SJSA1 (cell line): ENCODE data around the gene SP140L. TPM values are rescaled to one million over a fixed set of nuclear protein-coding genes. Genes with fewer than 3 reads are reported as not detected.
"Not testable (repeated sequence)": the region's sequence is repeated elsewhere in the genome, so short reads cannot be mapped to it uniquely, and the experiment has no call there.

ENCODE experiments used
- DNase-seq, 2 experiments: peaks; one replicate each; pipeline ENCODE4 v3.0.0-alpha.2; 2015 to 2020; ENCODE audit warnings: low spot score in 2 of 2, low read depth in 1 of 2
- H3K27ac ChIP-seq: fragments of 250-450 bp; sonication (Bioruptor Pico); 2 replicates; pipeline ENCODE4 v1.5.1; 2020; ENCODE audit warnings: mild to moderate bottlenecking, moderate library complexity
- H3K27me3 ChIP-seq: fragments of 250-450 bp; sonication (Bioruptor Pico); replicated peaks from 2 replicates; pipeline ENCODE4 v1.5.1; 2020; ENCODE audit warnings: mild to moderate bottlenecking, moderate library complexity
- H3K36me3 ChIP-seq: fragments of 250-450 bp; sonication (Bioruptor Pico); 2 replicates; pipeline ENCODE4 v1.5.1; 2020; ENCODE audit warnings: mild to moderate bottlenecking
- H3K4me1 ChIP-seq: fragments of 250-450 bp; sonication (Bioruptor Pico); replicated peaks from 2 replicates; pipeline ENCODE4 v1.6.1; 2021; ENCODE audit warnings: mild to moderate bottlenecking
- H3K4me3 ChIP-seq: fragments of 250-450 bp; sonication (Bioruptor Pico); 2 replicates; pipeline ENCODE4 v1.5.1; 2020; ENCODE audit warnings: mild to moderate bottlenecking
- H3K9me3 ChIP-seq: fragments of 250-450 bp; sonication (Bioruptor Pico); replicated peaks from 2 replicates; pipeline ENCODE4 v1.5.1; 2020; ENCODE audit warnings: mild to moderate bottlenecking
- total RNA-seq: library from RNA; depleted of rRNA; stranded (reverse); fragments of >200 nt; shearing (Covaris generic); gene quantifications from 2 replicates; pipeline ENCODE4 v1.2.3, GENCODE V29; 2014

The SP140L gene
- total RNA-seq, 1 experiment from 2014 or later: 14.3 TPM

DNA sequence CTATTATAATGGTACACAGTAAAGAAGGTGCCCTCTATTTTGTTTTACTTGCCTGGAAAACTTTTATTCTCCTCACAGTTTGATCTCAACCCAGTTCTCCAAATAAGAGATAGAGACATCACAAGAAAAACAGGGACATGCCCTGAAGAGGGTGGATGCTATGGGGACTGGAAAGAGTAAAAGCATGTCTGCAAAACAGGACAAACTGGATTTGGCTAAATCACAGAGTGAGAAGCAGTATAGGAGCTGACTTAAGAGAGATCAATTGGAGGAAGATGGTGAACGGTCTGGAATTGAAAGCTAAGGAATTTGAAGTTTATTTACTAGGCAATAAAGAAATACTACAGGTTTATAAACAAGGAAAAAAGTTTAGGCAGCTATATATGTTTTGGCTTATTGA is 33.0 kb downstream of the SP140L start:
- H3K27ac ChIP-seq: no peak overlapping the region
- no peaks in the 10 kb centered on the region for H3K4me1 ChIP-seq
- DNase-seq: no peak
- H3K4me3 ChIP-seq: no peak overlapping the region
- no peaks in the 10 kb centered on the region for H3K9me3 ChIP-seq
- H3K36me3 ChIP-seq: peaks cover 20% of the 10 kb centered on the region
- no peaks in the 10 kb centered on the region for H3K27me3 ChIP-seq

DNA sequence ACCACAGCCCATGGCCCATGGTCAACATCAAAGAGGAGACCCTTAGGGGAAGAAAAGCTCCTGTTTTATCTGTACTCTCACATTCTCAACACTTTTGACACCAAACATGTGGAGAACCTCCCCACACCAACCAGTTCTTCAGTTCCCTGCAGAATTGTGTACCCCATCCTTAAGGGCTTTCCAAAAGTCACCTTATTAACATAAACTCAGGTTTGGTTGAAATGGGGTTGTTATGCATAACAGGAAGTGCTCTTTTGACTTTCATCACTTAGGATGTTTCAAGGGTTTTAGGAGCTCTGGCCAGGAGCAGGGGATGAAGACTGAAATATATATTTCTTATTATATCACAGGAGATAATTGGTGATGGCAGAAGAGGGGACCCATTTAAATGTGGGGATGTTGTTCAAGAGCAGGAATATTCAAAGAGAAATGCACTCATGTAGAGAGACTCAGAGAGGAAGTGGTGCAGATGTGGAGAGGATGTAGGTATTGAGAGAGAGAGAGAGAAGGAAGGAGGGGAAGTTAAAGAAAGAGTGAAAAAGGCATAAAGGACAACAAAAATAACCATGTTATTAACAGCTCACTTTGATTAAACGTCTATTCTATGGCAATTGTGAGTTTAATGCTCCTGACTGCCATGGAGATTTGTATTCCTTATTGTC is 35.2 kb downstream of the SP140L start:
- DNase-seq: no peak

DNA sequence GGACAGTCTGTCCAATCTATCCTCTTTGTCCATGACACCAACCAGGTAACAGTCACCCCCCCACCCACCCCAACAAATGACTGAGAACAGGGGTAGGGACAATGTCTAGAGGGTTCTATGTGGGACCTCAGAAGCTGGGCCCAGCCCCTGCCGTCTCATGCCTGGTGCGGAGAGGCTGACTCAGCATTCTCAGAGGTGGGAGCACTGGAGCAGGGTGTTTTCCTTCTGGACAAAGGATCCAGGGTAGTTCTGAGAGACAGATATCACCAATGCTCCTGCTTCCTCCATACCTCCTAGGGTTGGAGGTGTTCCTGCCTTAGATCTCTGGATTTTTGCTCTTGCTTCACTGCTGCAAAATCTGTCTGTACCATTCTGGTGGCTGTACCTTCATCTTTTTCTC is 55.1 kb downstream of the SP140L start:
- peaks cover 18% of the 10 kb centered on the region for H3K36me3 ChIP-seq
- no peaks in the 10 kb centered on the region for H3K9me3 ChIP-seq
- no peak overlapping the region for H3K4me3 ChIP-seq
- no peak for DNase-seq
- H3K4me1 ChIP-seq: no peaks in the 10 kb centered on the region
- no peak overlapping the region for H3K27ac ChIP-seq
- H3K27me3 ChIP-seq: no peaks in the 10 kb centered on the region

More for the DNA sequence above, 35.2 kb downstream of the SP140L start:
- Histone ChIP-seq H3K4me3 (no peak overlapping the region), H3K4me1 (no peaks in the 10 kb centered on the region), H3K27me3 (no peaks in the 10 kb centered on the region), H3K9me3 (no peaks in the 10 kb centered on the region), H3K27ac (no peak overlapping the region), H3K36me3 (peaks cover 20% of the 10 kb centered on the region)

DNA sequence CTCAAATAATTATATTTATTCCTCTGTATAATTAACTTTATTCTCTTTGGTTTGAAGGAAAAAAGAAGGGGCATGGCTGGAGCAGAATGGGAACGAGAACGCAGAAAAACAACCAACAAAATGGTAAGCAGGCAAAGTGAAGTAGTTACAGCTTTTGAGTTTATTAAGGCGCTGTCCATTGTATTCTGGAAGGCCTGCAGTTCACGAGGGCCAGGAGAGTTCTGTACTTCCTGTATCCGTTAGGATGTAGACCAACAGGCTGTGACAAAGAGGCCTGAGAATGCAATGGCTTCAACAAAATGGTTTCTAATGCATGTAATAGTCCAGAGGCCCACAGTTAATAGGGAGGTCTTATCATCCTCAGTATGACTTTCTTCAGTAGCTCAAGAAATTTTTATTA is 56.5 kb downstream of the SP140L start:
- Histone ChIP-seq H3K36me3 (peaks cover 19% of the 10 kb centered on the region), H3K4me3 (no peak overlapping the region), H3K27ac (no peak overlapping the region), H3K4me1 (no peaks in the 10 kb centered on the region), H3K9me3 (no peaks in the 10 kb centered on the region), H3K27me3 (no peaks in the 10 kb centered on the region)
- DNase-seq: no peak

DNA sequence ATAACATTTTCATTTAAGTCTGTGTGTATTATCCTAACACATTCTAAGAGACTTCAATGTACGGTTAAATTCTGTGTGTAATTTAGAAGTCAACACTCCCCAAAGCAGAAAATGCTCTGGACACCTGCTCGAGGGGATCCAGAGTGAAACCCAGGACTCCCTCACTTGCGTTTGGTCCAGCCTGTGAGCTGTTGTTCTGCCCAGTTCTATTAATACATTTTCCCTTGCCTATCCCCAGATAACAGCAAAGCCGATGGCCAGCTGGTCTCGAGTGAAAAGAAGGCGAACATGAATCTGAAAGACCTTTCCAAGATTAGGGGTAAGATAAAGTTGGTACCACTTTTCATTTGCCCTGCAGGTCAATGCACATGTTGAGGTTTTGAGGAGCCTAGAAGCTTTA is 58.0 kb downstream of the SP140L start:
- no peaks in the 10 kb centered on the region for H3K4me1 ChIP-seq
- H3K9me3 ChIP-seq: no peaks in the 10 kb centered on the region
- no peak for DNase-seq
- H3K27me3 ChIP-seq: no peaks in the 10 kb centered on the region
- no peak overlapping the region for H3K4me3 ChIP-seq
- H3K36me3 ChIP-seq: peaks cover 33% of the 10 kb centered on the region
- H3K27ac ChIP-seq: no peak overlapping the region

DNA sequence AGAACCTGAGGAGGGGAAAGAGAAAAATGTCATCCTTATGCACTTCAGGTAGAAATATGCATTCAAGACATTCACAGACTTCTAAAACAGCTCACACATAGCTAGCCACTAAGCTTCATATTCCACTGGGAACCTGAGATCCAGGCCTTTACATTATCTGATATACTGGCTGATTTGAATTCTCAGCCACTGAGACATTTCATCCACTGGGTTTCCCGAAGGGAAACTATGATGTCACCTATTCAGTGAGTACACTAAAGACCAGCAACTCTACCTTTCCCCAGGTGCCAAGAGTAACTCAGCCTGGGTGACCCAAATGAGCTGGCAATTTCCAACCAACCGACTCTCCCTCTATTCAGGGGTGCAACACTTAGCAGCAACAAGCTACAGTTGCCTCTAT is 67.3 kb downstream of the SP140L start:
- Histone ChIP-seq H3K9me3 (peaks cover 6% of the 10 kb centered on the region; the same call in 1 of the 2 replicates), H3K36me3 (peaks cover 59% of the 10 kb centered on the region), H3K4me3 (no peak overlapping the region), H3K4me1 (no peaks in the 10 kb centered on the region), H3K27me3 (no peaks in the 10 kb centered on the region), H3K27ac (no peak overlapping the region)
- no peak for DNase-seq

DNA sequence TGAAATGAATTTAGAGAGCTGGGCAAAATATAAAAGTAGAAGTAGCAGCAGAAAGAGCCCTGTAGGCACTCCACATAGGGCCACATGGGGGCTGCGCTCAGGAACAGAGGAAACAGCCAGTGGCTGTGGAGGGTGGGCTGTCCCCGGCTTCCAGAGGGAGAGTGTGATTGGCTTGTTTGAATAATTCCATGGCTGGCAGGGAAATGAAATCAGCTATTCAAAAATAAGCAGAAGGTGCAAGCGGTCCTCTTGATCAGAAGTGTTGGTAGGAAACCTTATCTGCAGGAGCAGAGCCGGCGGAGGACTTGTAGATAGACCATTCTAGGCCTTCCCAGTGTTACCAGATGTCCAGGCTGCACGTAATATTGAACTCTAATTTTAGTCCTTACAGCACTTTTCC is 71.7 kb downstream of the SP140L start:
- H3K27me3 ChIP-seq, H3K4me1 ChIP-seq, DNase-seq, H3K27ac ChIP-seq, H3K9me3 ChIP-seq, H3K4me3 ChIP-seq: not testable (repeated sequence)
- H3K36me3 ChIP-seq: peaks cover 32% of the 10 kb centered on the region

DNA sequence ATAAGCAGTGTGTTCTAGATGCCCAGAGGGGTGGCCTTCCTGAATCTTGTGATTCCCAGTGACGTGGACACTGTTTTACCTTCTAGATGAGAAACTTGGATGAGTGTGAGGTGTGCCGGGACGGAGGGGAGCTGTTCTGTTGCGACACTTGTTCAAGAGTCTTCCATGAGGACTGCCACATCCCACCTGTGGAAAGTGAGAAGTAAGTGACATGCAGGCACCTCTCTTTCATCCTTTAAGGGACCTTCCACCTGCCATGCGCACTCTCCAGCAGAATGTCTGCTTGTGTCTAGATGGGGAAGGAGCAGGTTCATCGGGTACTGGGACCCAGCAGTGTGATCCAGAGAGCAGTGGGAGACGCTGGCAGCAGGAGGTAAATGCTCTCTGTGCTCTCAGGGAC is 73.0 kb downstream of the SP140L start:
- H3K9me3 ChIP-seq: peaks cover 6% of the 10 kb centered on the region; the same call in 1 of the 2 replicates
- no peaks in the 10 kb centered on the region for H3K4me1 ChIP-seq
- H3K27me3 ChIP-seq: no peaks in the 10 kb centered on the region
- DNase-seq: no peak
- no peak overlapping the region for H3K27ac ChIP-seq
- no peak overlapping the region for H3K4me3 ChIP-seq
- peaks cover 21% of the 10 kb centered on the region for H3K36me3 ChIP-seq

DNA sequence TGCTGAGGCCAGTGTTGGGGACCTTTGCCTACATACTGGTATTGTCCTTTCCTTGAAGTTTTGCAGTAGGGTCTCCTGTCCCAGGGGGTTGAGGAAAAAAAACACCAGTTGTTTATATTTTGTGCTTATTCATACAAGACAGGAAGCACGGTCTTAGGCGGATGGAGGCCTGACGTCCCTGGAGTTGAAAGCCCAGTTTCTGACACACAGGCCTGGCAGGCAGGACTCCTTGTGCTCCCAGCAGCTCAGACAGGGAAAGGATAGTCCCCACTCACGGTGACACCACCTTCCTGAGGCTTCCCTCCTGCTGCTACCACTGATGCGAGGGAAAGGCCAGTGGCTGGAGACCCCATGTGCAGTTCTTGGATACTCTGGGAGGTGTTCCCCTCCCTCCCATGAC is 73.5 kb downstream of the SP140L start:
- Histone ChIP-seq H3K4me3 (no peak overlapping the region), H3K4me1 (no peaks in the 10 kb centered on the region), H3K9me3 (peaks cover 3% of the 10 kb centered on the region; the same call in 1 of the 2 replicates), H3K27ac (no peak overlapping the region), H3K36me3 (peaks cover 17% of the 10 kb centered on the region), H3K27me3 (no peaks in the 10 kb centered on the region)
- DNase-seq: no peak

DNA sequence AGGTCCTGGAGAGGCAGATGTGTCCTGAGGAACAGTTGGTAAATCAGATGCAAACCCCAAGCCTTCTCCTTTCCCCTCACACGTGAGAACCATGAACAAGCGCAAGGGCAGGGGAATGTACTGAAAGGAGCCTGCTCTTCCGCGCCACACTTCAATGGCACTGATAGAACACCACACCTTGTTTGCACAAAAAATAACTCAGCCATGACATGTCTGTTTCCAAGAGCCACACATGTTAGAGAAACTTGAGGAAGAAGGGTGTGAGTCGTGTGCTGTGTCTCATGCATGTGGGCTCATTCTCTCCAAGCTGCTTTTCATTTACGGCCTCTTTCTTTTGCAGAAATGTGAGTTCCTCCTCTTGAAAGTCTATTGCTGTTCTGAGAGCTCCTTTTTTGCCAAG is 74.0 kb downstream of the SP140L start:
- not testable (repeated sequence) for H3K4me1 ChIP-seq, H3K27me3 ChIP-seq, H3K4me3 ChIP-seq, H3K9me3 ChIP-seq, DNase-seq, H3K27ac ChIP-seq
- H3K36me3 ChIP-seq: peaks cover 14% of the 10 kb centered on the region

DNA sequence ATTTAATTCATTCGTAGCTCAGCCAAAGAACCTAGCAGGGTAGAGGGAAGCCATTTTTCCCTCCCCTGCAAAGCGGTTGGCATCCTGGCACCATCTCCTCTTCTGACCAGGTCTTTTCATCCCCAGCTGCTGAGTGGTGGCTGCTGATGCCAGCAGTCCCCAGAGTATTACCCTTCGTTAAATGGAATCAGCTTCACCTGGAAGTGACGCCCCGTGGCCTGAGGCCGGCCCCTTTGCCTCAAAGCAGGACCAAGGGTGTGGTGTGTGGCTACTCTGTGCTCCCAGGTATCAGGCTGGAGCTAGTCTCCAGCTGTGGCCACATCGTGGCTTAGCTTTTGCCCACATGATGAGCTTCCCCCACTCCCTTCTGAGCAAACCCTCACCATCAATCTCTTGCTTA is 76.8 kb downstream of the SP140L start:
- peaks cover 11% of the 10 kb centered on the region for H3K36me3 ChIP-seq
- no peaks in the 10 kb centered on the region for H3K9me3 ChIP-seq
- H3K4me1 ChIP-seq: peaks cover 10% of the 10 kb centered on the region
- no peaks in the 10 kb centered on the region for H3K27me3 ChIP-seq
- no peak overlapping the region for H3K27ac ChIP-seq
- H3K4me3 ChIP-seq: no peak overlapping the region
- no peak for DNase-seq

DNA sequence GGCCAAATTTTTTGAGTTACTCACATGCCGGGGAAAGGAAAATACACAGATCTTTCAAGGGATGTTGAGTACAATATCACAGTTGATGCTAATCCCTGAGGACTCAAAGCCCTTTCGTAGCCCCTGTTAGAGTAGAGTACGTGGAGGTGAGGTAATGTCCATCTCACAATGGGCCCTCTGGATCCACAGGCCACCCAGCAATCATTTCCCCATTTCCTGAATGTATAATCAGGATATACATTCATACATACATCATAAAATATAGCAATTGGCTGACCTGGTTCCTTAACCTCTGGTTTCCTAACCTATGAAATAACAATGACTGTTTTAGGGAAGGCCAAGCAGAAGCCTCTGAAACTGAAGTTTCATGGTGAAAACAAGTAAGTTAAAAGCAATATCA is 78.8 kb downstream of the SP140L start:
- no peak overlapping the region for H3K4me3 ChIP-seq
- H3K36me3 ChIP-seq: peaks cover 8% of the 10 kb centered on the region
- H3K4me1 ChIP-seq: peaks cover 12% of the 10 kb centered on the region
- DNase-seq: no peak
- no peaks in the 10 kb centered on the region for H3K27me3 ChIP-seq
- H3K27ac ChIP-seq: no peak overlapping the region
- no peaks in the 10 kb centered on the region for H3K9me3 ChIP-seq

DNA sequence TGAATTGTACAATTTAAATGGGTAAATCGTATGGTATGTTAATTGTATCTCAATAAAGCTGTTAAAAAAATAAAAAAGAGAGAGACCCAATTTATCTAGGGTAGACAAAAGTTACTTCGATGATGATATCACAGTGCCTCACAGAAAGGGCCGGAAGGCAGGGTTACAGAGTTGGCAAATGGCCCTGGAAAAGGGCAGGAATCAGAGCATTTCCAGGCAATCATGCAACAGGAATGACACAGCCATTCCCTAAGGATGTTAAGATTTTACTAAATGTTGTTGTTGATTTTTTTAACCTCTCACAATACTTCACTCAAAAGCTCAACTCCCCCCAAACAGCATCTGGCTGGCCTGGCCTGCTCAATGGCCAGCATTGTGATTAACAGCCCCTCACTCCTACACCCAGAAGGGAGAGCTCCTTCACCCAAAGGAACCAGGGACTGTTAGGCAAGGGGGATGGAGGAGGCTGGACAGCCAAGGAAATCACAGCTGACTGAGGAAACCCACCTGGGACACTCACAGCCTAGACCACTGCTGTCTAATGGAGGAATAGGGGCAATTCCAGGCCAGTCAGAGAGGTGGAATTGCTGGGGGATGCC is 81.3 kb downstream of the SP140L start:
- no peaks in the 10 kb centered on the region; the same call in 1 of the 2 replicates for H3K36me3 ChIP-seq
- no peaks in the 10 kb centered on the region for H3K9me3 ChIP-seq
- peak overlapping the region; percentile 30 for H3K27ac ChIP-seq
- peaks cover 27% of the 10 kb centered on the region for H3K4me1 ChIP-seq
- no peaks in the 10 kb centered on the region for H3K27me3 ChIP-seq
- DNase-seq: peak in 1 of 2 experiments; percentile 47
- H3K4me3 ChIP-seq: no peak overlapping the region

DNA sequence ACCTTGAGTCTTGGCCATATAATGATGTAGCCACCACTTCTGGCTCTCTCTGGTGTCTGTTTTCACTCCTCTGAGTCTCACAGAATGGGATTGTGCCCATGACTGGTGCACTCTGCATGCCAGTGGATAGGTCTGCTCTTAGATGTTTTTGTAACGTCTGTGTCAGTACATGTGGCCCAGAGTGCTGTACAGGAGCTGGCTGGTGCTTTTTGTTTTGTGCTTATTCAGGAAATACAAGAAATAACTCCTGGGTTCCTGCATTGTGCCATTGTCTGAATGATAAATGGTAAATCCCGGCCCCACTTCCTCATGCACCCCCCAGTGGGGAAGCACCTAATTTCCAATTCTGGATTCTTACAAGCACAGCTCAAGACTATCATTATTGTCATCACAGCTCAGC is 82.3 kb downstream of the SP140L start:
- DNase-seq, H3K36me3 ChIP-seq, H3K9me3 ChIP-seq, H3K27me3 ChIP-seq, H3K4me3 ChIP-seq, H3K27ac ChIP-seq: not testable (repeated sequence)
- peaks cover 27% of the 10 kb centered on the region for H3K4me1 ChIP-seq

DNA sequence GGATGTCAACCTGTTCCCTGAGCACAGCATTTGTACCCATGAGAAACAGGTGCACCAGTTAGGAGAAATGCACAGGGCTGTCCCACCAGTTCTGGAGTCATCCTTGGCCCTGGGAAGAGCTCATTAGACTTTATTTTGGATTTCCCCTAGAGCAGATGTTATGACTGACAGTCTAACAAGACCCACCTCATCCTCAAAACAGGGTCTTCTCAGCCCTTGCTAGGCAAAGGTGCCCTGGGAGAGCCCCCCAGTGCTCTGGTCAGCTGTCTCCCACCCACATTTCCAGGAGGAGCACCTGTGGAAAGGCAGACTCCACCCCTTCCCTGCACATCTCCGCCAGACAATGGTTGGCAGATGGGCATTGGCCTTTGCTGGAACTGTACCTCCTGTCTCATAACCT is 83.3 kb downstream of the SP140L start:
- Histone ChIP-seq H3K4me1 (peaks cover 27% of the 10 kb centered on the region), H3K4me3 (no peak overlapping the region), H3K9me3 (no peaks in the 10 kb centered on the region), H3K27me3 (no peaks in the 10 kb centered on the region), H3K36me3 (no peaks in the 10 kb centered on the region; the same call in 1 of the 2 replicates), H3K27ac (no peak overlapping the region)
- DNase-seq: no peak
